Fibroblast of skin of right biceps (primary cell): ENCODE results near the gene STX11.
"Not testable (repeated sequence)": the region's sequence is repeated elsewhere in the genome, so short reads cannot be mapped to it uniquely, and the experiment has no call there.

ENCODE experiments used
- DNase-seq: peaks from one replicate; pipeline ENCODE4 v3.0.0-alpha.2; 2013

STX11 gene

DNA sequence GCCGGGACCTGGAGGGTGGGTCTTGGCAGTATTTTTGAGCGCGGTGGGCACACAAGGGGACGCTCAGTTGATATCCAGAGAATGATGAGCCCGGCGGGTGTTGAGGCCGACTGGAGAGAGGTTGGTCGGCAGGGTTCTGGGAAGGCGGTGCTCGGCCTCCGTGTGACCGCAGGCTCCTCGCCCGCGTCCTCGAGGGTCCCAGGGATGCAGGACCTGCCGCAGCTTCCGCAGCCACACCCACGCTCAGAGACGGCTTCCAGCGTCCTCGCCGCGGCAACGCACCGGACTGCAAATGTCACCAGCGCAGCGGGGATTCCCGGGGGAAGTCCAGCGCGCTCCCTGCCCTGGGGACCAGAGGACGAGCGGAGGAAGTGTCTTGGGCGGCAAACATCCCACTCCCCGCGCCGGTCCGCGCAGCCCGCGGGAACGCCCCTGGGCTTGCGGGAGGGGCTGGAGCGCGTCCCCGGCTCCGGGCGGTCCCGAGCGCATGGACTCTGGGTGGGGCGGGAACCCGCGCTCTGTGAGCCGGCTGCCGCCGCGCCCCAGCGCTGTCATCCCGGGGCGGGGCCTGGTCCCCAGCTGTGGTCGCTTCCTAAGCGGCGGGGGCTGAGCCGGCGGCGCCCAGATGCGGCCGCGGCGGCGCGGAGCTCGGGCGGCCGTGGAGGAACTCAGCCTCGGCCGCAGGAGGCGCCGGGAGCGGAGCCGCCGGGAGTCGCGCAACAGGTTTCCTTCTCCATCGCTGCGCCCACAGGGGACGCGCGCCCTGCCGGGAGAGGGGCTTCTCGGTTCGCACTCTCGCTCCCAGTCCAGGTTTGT, at the start of gene STX11:
Gene STX11 (plus strand): TSS at position 624 of the 816 bp plus-strand sequence. CDS start 36,111 bp downstream, outside the sequence.
- DNase-seq, result peak; percentile 49

DNA sequence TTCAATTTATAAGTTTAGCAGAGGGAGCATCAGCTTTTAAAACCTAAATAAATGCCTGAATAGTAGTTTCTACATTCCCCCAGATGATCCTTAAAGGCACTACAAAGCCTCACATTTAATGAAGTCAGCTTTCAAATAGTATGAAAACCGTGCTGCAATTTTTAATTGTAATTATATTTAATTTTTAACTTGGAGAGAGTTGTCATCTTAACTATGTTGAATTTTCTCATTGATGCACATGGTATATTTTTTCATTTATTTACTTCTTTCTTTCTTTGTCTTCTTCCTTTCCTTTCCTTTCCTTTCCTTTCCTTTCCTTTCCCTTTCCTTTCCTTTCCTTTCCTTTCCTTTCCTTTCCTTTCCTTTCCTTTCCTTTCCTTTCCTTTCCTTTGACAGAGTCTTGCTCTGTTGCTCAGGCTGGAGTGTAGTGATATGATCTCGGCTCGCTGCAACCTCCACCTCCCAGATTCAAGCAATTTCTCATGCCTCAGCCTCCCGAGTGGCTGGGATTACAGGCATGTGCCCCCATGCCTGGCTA, 47.2 kb upstream of the STX11 start:
- no peak for DNase-seq

DNA sequence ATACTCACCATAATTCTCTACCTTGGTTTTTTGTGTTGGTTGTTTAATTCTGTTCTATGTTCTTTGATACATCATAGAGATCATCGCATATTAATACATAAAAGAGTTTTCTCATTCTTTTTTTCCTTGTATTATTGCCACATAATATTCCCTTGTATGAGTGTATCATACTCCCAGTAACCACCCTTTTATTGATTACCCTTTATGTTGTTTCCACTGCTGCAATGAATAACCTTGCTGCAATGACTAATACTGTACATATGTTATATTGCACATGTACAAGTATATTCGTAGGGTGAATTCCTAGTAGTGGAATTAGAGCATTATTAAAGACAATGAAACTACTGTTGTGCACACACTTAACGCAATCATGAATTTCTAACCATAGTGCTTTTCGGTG, 45.8 kb upstream of the STX11 start:
- no peak for DNase-seq

DNA sequence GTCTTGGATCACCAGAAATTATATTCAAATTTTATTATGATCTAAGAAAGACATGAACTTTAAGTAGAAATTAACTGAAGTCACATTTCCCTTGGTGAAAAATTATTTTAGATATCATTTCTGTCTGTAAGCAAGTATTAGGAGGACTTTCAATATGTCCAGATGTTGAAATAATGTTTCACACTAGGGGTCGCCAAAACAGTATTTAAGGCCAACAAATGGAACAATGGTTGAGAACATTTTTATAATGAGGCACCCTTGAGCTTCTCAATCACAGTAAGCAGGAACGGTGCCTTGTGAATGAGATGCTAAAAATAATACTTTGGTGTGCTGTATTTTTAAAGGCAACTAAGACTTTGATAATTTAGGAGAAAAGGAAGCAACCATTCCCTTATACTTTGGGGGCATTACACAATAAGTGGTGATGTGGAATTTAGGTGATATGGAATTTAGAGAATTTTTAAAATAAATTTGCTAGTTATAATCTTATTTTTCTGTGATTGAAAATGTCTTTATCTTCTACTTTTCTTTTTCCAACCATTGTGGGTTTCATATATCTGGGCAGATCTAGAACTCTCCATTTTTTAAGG, 45.3 kb upstream of the STX11 start:
- peak; percentile 76 for DNase-seq

DNA sequence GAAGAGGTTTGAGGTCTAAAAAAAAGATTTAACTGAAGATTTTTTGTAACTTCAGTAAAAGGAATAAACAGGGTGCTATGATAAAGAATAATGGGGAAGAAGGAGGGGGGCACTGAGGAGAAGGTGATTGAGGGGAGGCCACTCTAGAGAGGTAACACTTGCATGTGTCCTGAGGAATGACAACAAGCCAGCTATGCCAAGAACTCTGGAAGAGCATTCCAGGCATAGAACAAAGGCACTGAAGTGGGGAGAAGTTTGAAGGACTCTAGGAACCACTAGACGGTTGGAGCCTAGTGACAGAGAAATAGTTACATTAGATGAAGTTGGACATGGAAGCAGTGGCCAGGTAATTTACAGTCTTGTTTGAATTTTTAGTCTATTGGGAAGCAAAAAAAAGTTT, 44.1 kb upstream of the STX11 start:
- DNase-seq, result no peak

DNA sequence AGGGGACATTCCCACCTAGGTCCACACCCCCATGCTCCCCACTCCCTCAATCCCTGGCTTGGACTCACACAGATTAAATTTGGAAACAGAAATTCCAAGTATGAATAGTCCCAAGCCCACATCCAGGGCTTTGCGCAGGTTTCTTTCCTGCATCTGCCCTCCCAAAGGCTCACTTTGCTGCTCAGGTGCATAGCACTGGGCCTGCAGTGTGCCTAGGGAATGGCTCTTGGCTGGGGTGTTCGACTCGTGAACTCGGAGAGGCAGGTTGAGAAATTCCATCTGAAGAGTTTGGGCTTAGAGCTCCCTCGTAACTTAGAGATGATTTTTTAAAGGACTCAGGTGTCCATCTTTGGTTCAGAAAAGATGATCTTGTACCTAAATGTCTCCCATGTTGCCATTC, 40.1 kb upstream of the STX11 start:
- no peak for DNase-seq

DNA sequence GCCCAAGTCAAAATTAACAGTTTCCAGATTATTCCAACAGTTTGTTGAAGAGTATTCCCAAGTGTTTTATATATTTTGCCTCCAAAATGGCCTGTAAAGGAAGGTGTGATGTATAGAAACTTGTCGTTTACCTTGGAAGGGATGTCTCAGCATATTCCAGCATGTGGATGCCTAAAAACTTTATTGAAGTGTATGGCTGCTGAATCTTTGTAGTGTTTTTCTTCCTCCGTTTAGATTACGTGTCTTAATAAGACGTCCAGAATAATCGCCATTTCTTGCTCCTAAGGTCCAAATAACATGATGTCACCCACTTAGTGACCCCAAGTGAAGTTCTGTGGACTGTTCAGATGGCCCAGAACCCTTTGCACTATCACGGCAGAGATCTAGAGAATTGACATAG, 37.0 kb upstream of the STX11 start:
- no peak for DNase-seq

DNA sequence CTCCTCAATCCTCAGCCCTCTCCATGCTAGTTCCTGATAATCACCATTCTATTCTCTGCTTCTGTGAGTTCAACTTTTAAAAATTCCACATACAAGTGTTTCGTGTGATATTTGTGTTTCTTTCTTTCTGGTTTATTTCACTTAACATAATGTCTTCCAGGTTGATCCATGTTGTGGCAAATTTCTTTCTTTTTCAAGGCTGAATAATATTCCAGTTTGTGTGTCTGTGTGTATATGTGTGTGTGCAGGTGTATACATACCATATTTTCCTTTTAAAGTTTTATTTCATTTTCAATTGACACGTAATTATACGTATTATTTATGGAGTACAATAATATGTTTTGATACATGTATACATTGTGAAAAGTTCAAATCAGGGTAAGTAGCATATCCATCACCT, 35.1 kb upstream of the STX11 start:
- DNase-seq, result no peak

DNA sequence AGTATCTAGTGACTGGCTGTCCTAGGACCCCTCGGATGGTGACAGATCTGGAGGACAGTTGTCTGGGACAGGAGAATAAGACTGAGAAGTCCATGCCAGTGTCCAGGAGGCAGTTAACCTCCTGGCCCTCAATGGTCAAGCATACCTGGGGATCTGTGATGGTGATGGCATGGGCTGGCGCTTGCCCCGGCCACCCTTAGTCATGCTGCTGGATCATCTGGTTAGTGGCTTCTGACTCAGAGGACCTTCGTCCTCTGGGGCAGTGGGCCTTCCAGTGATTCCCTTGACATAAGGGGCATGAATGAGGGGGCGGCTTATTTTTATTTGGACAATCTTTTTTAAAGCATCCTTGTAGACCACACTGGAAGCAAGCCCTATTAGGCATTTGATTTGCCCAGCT, 30.9 kb upstream of the STX11 start:
- DNase-seq, result no peak

DNA sequence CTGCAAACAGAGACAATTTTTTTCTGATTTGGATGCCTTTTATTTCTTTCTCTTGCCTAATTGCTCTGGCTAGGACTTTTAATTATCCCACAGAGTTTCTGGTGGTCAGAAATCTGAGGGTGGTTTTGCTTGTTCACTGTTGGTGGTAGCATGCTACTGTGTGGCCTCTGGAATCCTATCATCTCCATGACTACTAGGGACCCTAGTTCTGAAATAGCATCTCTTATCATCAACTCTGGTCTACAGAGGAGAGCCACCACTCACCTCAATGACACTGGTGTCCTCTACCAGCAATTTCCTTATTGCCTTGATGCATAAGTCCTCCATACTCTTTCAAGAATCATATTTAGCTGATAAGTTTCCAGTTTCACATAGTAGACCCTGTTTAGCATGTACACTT, 27.5 kb upstream of the STX11 start:
- DNase-seq, result no peak

DNA sequence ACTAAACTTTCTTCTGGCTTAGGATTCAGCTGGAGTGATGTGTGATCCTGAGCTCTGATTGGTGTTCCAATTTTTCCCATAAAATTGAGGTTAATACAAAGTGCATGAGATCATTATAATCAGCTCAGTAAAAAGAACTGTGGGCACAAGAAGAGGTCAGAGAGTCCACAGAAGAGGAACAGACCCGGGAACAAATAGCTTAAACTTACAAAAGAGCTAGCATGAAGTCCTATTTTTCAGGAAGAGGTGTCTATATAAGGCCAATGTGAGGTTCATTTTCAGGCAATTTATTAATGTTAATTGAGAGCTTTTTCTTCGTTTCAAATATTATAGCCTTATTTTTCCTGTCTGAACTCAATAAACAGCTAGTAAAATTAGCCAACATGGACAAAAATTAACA, 26.9 kb upstream of the STX11 start:
- DNase-seq, result no peak

DNA sequence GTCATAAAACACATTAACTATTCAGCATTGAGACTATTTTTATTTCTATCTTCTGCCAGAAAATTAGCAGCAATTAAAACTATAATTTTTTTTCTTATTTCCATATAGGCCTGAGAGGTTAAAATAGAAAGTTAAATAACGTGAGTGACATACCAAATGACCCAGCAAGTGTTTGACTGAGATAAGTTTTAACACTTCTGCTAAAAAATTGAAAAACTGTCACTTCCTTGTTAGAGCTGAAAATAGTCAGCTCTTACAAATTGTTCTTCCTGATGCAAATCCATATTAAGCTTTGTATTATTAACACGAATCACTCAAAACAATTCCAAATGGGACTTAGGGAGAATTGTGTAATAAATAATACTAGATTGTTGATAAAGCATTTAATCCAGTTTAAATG, 26.5 kb upstream of the STX11 start:
- no peak for DNase-seq

DNA sequence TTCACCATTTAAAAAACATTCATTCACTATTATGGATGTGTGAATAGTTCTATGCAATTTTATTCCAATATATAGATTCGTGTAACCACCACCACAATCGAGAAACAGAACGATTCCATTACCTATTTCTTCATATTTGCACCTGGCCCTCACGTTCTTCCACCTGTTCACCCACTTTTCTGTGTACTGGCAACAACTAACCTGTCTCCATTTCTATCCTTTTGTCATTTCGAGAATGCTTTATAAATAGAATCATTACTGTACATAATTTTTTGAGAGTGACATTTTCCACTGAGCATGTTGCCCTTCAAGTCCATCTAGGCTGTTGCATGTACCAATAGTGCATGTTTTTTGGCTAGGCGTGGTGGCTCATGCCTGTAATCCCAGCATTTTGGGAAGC, 23.2 kb upstream of the STX11 start:
- DNase-seq, result no peak

DNA sequence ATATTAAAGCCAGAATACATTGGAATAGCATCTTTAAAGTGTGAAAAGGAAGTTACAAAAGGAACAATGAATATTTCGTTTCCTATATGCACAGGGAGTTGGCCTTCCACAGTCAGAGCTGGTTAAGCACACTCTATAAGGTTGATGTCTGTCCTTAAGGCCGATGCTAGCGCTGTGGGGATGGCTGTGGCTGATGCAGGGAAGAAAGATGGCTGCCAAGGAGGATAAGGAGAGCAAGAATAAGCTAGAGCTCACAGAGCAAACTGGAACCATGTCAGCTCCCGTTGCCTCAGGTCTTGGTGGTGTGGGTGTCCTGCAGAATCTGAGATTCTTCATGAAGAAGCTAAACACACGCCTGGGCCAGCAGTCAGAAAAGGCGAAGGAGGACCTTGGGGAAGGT, 20.8 kb upstream of the STX11 start:
- DNase-seq, result no peak

DNA sequence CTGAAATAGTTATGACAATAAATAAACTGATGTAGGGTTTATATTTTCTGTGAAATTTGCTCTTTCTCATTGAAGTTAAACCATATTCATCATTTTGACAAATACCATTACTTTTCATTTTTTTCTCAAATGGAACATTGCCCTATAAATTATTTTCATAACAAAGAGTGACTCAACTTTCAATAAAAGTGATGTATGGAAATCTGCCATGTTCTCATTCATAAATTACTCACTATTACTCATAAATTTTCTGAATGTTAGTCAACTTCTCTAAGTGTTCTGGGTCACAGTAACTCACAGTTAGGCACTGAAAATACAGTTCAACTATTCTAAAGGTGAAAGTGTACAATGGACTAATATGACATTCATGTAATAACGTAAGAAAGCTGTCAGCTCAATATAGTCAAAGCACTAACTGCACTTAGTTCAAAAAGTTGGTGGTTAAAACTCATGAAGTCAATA, 19.0 kb upstream of the STX11 start:
- DNase-seq, result peak; percentile 83

DNA sequence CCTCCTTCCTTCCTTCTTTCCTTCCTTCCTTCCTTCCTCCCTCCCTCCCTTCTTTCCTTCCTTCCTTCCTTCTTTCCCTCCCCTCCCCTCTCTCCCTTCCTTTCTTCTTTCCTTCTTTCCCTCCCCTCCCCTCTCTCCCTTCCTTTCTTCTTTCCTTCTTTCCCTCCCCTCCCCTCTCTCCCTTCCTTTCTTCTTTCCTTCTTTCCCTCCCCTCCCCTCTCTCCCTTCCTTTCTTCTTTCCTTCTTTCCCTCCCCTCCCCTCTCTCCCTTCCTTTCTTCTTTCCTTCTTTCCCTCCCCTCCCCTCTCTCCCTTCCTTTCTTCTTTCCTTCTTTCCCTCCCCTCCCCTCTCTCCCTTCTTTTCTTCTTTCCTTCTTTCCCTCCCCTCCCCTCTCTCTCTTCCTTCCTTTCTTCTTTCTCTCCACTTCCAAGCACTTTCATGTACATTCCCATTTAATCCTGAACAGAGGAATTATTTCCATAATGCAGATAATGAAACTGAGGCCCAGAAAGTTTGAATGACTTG, 18.1 kb upstream of the STX11 start:
- not testable (repeated sequence) for DNase-seq

DNA sequence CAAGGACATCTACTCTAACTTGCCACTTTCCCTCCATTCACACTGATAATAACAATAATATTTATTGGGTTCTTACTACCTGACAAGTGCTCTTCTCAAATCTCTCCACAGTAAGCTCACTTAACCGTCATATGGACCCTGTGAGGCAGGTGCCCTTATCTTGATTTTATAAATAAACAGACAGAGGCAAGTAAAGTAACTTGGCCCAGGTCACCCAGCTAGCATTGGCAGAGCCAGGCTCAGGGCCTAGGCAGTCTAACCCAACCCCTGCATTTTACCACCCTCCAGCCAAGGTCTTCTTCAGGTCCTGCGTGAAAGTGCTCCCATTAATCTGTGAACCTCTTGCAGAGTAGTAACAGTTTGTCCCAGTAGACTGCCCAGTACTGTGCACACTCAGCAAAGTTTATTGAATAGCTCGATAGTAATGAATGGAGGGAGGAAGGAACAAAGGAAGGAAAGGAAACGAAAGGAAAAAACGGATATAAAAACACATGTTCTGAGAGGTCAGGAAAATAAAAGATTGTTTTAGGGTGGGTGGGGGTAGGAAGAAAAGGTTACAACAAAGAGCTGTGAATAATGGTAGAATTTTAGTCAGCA, 17.0 kb upstream of the STX11 start:
- DNase-seq, result no peak

DNA sequence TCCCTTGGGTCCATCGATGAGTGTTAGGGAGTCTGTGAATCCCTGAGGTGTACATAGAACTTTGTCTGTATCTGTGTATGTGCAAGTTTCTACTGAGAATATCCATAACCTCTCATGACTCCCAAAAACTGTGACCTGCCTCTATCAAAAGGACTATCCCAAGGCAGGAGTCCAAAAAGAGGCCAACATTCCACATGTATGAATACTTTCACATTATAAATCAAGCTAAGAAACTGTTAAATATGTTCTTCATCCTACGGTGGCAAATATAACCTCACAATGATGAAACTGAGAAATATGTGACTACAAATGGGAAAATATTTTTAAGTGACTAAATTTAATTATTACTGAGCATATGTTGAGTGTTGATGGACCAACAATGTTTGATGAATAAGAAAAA, 16.1 kb upstream of the STX11 start:
- DNase-seq, result peak; percentile 86

DNA sequence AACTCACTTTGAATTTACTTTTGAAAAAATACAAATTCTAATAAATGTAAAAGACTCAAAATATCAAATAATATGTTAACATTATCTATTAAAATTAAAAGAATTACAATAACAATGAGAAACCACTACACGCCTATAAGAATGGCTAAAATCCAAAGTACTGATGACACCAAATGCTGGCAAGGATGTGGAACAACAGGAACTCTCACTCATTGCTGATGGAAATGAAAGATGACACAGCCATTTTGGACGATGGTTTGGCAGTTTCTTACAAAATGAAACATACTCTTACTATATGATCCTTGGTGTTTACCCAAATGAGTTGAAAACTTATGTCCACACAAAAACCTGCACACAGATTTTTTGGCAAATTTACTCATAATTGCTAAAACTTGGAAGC, 15.6 kb upstream of the STX11 start:
- DNase-seq, result peak; percentile 26

DNA sequence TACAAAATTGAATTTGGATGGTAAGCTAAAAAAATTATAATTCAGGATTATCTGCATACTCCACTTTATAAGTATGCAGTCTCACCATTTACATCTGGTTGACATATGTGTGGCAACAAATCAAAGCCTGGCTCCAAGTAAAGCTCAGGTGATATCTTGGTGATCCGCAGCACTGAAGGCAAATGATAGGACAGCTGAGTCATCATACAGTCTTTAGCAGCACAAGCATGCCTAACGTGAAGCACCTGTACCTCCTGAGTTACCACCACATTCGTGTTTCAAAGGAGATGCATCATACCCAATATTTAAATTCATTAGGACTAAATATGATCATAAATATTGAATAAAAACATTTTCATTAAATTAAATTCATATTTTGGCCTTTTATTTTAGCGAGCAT, 11.8 kb upstream of the STX11 start:
- no peak for DNase-seq

DNA sequence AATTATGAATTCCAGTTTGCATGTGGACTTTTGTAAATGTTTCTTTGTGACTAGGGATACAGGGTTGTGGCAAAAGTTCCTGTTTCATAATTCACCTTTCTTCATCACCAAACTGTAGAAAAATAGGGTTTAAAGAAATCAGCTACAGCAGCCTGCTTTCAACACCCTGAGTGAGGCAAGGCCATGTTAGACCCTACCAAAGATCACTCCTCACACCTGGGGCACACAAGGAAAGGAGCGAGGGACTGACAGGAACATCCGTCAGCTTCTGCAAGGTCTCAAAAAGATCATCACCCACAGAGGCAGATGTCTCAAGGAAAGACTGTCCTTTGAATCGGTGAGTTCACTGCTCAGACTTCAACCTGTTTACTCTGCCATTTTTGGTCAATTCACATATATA, 10.5 kb upstream of the STX11 start:
- DNase-seq, result no peak

DNA sequence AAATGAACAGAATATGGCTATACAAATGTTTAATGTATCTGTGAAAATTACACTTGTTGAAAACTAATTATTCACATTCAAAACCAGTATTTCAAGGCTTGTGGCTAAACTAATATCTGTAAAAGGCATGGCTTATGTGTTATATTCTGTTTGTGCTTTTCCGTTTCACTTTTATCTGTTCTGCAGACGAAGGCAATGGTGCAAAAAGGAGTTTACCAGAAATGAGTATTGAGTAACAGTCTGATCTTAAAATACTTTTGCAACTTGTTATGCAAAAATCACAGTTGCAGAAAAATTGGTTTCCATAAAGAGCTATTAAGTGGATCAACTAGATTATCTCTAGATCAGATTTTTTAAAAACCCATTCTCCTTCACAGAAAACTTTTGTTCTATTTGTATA, 9.4 kb upstream of the STX11 start:
- DNase-seq, result no peak

DNA sequence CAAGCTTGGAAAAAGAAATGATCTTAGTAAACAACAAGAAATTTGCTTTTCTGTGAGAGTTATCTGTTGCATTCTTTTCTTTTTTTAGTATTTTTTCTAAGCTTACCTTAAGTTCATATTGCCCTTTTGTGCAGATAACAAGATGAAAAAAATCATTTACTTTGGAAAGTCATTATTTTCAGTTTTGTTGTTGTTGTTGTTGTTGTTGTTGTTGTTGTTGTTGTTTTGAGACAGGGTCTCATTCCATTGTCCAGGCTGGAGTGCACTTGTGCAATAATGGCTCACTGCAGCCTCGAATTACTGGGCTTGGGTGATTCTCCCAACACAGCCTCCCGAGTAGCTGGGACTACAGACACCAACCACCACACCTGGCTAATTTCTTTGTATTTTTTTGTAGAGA, 8.8 kb upstream of the STX11 start:
- DNase-seq, result no peak

DNA sequence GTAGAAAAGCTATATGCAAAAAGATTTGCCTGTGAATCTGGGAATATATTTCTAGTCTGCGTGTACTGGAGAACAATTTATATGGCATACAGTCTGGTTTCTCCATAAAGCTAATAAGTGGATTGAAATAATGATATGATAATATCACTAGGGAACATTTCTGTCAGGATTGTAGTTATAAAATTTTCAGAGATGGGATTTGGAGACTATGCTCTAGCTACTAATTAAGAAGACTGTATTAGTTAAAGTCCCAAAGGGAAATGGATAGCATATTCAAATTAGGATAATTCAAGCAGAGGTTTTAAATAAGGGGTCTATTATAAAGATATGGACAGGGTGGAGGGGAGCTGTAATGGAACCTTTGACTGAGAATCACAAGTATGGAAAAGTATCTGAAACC, 7.2 kb upstream of the STX11 start:
- DNase-seq, result no peak
